Measurements from ENCODE around the gene MTO1. TPM values are rescaled to one million over a fixed set of nuclear protein-coding genes. Genes with fewer than 3 reads are reported as not detected.
"Not testable (repeated sequence)": the region's sequence is repeated elsewhere in the genome, so short reads cannot be mapped to it uniquely, and the experiment has no call there.

MTO1 gene
- total RNA-seq, 2 donors from 2014 or later: 16.1 to 22.6 TPM

DNA sequence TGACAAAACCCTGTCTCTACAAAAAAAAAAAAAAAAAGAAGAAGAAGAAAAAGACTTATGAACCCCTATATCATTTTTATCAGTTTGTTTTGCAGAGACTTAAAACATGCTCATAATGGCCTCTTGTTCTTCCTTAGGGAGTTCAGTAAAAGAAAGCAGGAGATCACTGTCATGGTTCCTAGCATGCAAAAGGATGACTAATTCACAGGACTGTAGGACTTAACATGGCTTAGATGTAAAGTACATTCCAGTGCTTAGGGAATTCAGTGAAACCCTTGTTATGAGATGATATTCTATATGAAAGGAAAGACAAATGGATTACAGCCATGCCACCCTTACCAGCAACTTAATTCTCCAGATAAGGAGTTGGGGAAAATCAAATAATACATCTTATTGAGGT, 29.8 kb downstream of the MTO1 start:
- TF ChIP-seq, protein P1, sequence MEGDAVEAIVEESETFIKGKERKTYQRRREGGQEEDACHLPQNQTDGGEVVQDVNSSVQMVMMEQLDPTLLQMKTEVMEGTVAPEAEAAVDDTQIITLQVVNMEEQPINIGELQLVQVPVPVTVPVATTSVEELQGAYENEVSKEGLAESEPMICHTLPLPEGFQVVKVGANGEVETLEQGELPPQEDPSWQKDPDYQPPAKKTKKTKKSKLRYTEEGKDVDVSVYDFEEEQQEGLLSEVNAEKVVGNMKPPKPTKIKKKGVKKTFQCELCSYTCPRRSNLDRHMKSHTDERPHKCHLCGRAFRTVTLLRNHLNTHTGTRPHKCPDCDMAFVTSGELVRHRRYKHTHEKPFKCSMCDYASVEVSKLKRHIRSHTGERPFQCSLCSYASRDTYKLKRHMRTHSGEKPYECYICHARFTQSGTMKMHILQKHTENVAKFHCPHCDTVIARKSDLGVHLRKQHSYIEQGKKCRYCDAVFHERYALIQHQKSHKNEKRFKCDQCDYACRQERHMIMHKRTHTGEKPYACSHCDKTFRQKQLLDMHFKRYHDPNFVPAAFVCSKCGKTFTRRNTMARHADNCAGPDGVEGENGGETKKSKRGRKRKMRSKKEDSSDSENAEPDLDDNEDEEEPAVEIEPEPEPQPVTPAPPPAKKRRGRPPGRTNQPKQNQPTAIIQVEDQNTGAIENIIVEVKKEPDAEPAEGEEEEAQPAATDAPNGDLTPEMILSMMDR (IDR thresholded peaks at IDR 0.05): no peak
- no peaks in the 10 kb centered on the region for H3K4me1 ChIP-seq
- H3K9me3 ChIP-seq: no peaks in the 10 kb centered on the region
- no peaks in the 10 kb centered on the region for H3K27me3 ChIP-seq
- no peak for DNase-seq (ENCODE audit: low spot score)
- no peak overlapping the region for H3K4me3 ChIP-seq
- no peak overlapping the region for H3K27ac ChIP-seq
- H3K36me3 ChIP-seq: peaks cover 48% of the 10 kb centered on the region

DNA sequence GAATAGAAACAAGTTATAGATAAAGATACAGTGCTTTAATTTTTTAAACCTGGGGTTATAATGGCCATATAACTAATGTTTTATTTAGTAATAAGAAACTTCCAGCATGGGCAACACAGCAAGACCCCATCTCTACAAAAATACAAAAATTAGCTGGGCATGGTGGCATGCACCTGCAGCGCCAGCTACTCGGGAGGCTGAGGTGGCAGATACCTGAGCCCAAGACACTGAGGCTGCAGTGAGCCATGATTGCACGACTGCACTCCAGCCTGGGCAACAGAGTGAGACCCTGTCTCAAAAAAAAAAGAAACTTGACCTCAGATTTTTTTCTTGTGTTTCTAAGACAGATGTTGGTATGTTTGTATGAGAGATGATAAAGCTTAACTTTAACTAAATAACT, 36.4 kb downstream of the MTO1 start:
- H3K4me3 ChIP-seq: no peak overlapping the region

DNA sequence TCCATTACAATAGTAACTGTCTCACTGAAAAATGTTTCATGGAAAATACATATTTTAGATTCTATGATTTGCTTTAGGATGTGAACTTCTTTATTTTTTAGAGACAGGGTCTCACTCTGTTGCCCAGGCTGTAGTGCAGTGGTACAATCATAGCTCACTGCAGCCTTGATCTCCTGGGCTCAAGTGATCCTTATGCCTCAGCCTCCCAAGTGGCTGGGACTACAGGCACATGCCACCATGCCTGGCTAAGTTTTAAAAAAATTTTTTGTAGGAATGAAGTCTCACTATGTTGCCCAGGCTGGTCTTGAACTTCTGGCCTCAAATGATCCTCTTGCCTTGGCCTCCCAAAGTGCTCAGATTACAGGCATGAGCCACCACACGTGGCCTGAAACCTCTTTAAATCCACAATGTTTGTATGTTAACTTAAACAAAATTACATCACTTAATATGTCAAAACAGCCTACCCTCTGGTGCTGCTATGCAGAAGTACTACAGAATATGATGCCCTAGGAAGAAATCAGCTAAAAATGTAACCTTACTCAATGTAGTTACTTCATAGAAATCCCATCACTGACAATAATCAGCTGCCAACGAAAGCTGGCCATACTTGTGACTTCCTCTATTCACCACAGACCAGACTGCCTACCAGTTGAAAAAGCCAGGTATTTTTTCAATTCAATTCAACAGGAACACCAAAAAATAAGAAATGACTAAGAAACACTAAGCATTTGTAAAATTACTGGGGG, 41.7 kb downstream of the MTO1 start:
- no peak overlapping the region for H3K27ac ChIP-seq
- no peak overlapping the region for H3K4me3 ChIP-seq
- peaks cover 55% of the 10 kb centered on the region for H3K36me3 ChIP-seq
- TF ChIP-seq, protein P1 (IDR thresholded peaks at IDR 0.05): no peak
- no peaks in the 10 kb centered on the region for H3K27me3 ChIP-seq
- DNase-seq (ENCODE audit: low spot score): no peak
- no peaks in the 10 kb centered on the region for H3K4me1 ChIP-seq
- no peaks in the 10 kb centered on the region for H3K9me3 ChIP-seq

More for the DNA sequence above, 36.4 kb downstream of the MTO1 start:
- H3K27me3 ChIP-seq: no peaks in the 10 kb centered on the region
- no peak for DNase-seq (ENCODE audit: low spot score)
- no peaks in the 10 kb centered on the region for H3K9me3 ChIP-seq
- H3K36me3 ChIP-seq: peaks cover 71% of the 10 kb centered on the region
- no peak overlapping the region for H3K27ac ChIP-seq
- H3K4me1 ChIP-seq: no peaks in the 10 kb centered on the region
- TF ChIP-seq, protein P1 (IDR thresholded peaks at IDR 0.05): no peak

DNA sequence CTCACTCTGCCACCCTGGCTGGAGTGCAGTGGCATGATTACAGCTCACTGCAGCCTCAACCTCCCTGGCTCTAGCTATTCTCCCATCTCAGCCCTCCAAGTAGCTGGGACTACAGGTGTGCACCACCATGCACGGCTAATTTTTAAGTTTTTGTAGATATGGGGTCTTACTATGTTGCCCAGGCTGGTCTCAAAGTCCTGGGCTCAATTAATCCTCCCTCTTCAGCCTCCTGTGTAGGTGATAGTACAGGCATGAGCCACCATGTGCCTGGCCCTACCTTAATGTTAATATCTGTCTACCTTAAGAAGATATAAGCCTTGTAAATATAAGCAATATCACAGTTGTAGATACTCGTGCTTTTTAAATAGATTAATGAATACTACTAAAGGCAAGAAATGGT, 42.6 kb downstream of the MTO1 start:
- Histone ChIP-seq H3K9me3 (no peaks in the 10 kb centered on the region), H3K27me3 (no peaks in the 10 kb centered on the region), H3K36me3 (peaks cover 46% of the 10 kb centered on the region), H3K4me1 (no peaks in the 10 kb centered on the region), H3K27ac (no peak overlapping the region), H3K4me3 (no peak overlapping the region)
- DNase-seq (ENCODE audit: low spot score): no peak
- TF ChIP-seq, protein P1 (IDR thresholded peaks at IDR 0.05): no peak

DNA sequence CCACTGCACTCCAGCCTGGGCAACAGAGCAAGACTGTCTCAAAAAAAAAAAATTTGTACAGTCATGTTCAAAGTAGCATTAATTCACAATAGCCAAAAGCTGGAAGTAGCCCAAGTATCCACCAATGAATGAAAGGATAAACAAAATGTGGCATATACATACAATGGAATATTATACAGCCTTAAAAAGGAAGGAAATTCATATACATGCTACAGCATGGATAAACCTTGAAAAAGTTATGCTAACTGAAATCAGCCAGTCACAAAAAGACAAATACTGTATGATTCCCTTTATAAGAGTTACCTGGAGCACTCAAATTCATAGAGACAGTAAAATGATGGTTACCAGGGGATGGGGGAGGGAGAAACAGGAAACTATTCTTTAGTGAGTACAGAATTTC, 43.6 kb downstream of the MTO1 start:
- H3K4me1 ChIP-seq: no peaks in the 10 kb centered on the region
- TF ChIP-seq, protein P1 (IDR thresholded peaks at IDR 0.05): no peak
- H3K4me3 ChIP-seq: no peak overlapping the region
- H3K27ac ChIP-seq: no peak overlapping the region
- DNase-seq (ENCODE audit: low spot score): no peak
- H3K27me3 ChIP-seq: no peaks in the 10 kb centered on the region
- H3K36me3 ChIP-seq: peaks cover 36% of the 10 kb centered on the region
- H3K9me3 ChIP-seq: no peaks in the 10 kb centered on the region

DNA sequence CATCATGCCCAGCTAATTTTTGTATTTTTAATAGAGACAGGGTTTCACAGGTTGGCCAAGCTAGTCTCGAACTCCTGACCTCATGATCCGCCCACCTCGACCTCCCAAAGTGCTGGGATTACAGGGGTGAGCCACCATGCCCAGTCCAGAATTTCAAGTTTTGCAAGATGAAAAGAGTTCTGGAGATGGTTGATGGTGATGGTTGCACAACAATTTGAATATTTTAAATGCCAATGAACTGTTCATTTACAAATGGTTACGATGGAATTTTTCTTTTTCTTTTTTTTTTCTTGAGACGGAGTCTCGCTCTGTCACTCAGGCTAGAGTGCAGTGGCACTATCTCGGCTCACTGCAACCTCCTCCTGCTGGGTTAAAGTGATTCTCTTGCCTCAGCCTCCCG, 44.2 kb downstream of the MTO1 start:
- not testable (repeated sequence) for DNase-seq (ENCODE audit: low spot score); H3K27ac ChIP-seq; H3K4me3 ChIP-seq; H3K4me1 ChIP-seq; H3K27me3 ChIP-seq; H3K9me3 ChIP-seq
- H3K36me3 ChIP-seq: peaks cover 30% of the 10 kb centered on the region

All from right atrium auricular region (tissue), 2 donors.